HepG2 (cell line): Measurements from ENCODE around the gene TYW1. TPM values are rescaled to one million over a fixed set of nuclear protein-coding genes. Genes with fewer than 3 reads are reported as not detected.
"Not testable (repeated sequence)": the region's sequence is repeated elsewhere in the genome, so short reads cannot be mapped to it uniquely, and the experiment has no call there.

ENCODE experiments used
- ATAC-seq: fragments of 200-7000 bp; cut with Tn5 transposase; 3 replicates; pipeline ENCODE4 v1.9.1; 2020; ENCODE audit warnings: mild to moderate bottlenecking, moderate library complexity
- BruUV-seq: library from RNA; stranded (reverse); fragments of 400-500 nt; replicated peaks from 2 replicates; lab custom pipeline; 2021; lab: Mats Ljungman, UMichigan
- CTCF ChIA-PET: fragments of 300-600 bp; formaldehyde crosslinking; extraction: SDS; loops from one replicate; lab custom pipeline; 2021; ENCODE audit warnings: low total read pairs, inconsistent platforms, low intra/inter-chr PET ratio; lab: Yijun Ruan, JAX
- POLR2A ChIA-PET: fragments of 350-600 bp; sonication (Branson Sonifier 250); formaldehyde crosslinking; loops from one replicate; lab custom pipeline; 2020; ENCODE audit warnings: antibody characterized with exemption, inconsistent platforms; lab: Yijun Ruan, JAX
- DNase-seq: peaks from one replicate; pipeline ENCODE4 v3.0.0-alpha.2; 2015; ENCODE audit warnings: low spot score
- FAIRE-seq: peaks from 3 replicates; lab custom pipeline; 2011; peaks lifted over from hg19 to GRCh38; lab: Jason Lieb, UNC
- H2AFZ ChIP-seq: one replicate; pipeline ENCODE4 v1.6.1; 2011; ENCODE audit warnings: low read length, inconsistent platforms
- H3K27ac ChIP-seq: fragments of 300-600 bp; 3 replicates; pipeline ENCODE4 v1.8.0; 2011; ENCODE audit warnings: mixed run types, mild to moderate bottlenecking, mixed read lengths, low read length, inconsistent platforms; ENCODE audit not compliant: insufficient read depth; ENCODE audit errors: extremely low read length
- H3K27me3 ChIP-seq, 2 experiments: fragments of 200-600 bp in 1 of 2; 2 replicates in 1 of 2; 3 replicates in 1 of 2; pipeline versions ENCODE4 v1.6.0 to v1.8.0; 2011; ENCODE audit warnings: low read length in 2 of 2, mild to moderate bottlenecking in 2 of 2, moderate library complexity in 2 of 2, inconsistent platforms in 1 of 2; ENCODE audit not compliant: insufficient read depth in 2 of 2, control insufficient read depth in 1 of 2
- H3K36me3 ChIP-seq, 2 experiments: fragments of 200-600 bp in 1 of 2; replicated peaks in 1 of 2; 2 replicates in 1 of 2; 3 replicates in 1 of 2; pipeline versions ENCODE4 v1.5.1 to v1.8.0; 2011; ENCODE audit warnings: low read length in 2 of 2, inconsistent platforms in 1 of 2; ENCODE audit not compliant: insufficient read depth in 2 of 2, control insufficient read depth in 1 of 2
- H3K4me1 ChIP-seq: 2 replicates; pipeline ENCODE4 v1.5.1; 2012; ENCODE audit warnings: low read length, inconsistent platforms; ENCODE audit not compliant: insufficient read depth
- H3K4me2 ChIP-seq: 2 replicates; pipeline ENCODE4 v1.6.0; 2011; ENCODE audit warnings: low read depth, low read length, inconsistent platforms
- H3K4me3 ChIP-seq, 3 experiments: fragments of 200-600 bp in 1 of 3; sonication (generic), shearing (Covaris generic) in 1 of 3; replicated peaks in 1 of 3; 2 replicates each; pipeline ENCODE4 v1.5.1; 2011 to 2016; ENCODE audit warnings: low read length in 3 of 3, inconsistent platforms in 2 of 3, low read depth in 2 of 3, mild to moderate bottlenecking in 2 of 3, control low read depth in 1 of 3, mixed read lengths in 1 of 3; ENCODE audit not compliant: insufficient read depth in 1 of 3
- H3K79me2 ChIP-seq: one replicate; pipeline ENCODE4 v1.6.1; 2011; ENCODE audit warnings: low read length, inconsistent platforms; ENCODE audit not compliant: insufficient read depth
- H3K9ac ChIP-seq: 2 replicates; pipeline ENCODE4 v1.6.0; 2011; ENCODE audit warnings: mild to moderate bottlenecking, low read depth, low read length, inconsistent platforms; ENCODE audit not compliant: insufficient read depth
- H3K9me3 ChIP-seq: 2 replicates; pipeline ENCODE4 v1.5.1; 2012; ENCODE audit warnings: mild to moderate bottlenecking, low read length
- H4K20me1 ChIP-seq: 2 replicates; pipeline ENCODE4 v1.6.0; 2011; ENCODE audit warnings: inconsistent platforms, mild to moderate bottlenecking, low read length, moderate library complexity; ENCODE audit not compliant: insufficient read depth
- KMT2A ChIP-seq: sonication (generic); formaldehyde crosslinking; IDR thresholded peaks from 2 replicates; pipeline ENCODE4 v1.4.0; 2020; ENCODE audit warnings: missing genetic modification reagents
- NFE2L2 ChIP-seq: fragments of 150-350 bp; IDR thresholded peaks from 2 replicates; pipeline ENCODE4 v1.6.1; 2014; ENCODE audit warnings: low read length
- POLR2AphosphoS5 ChIP-seq: IDR thresholded peaks from 2 replicates; pipeline ENCODE4 v1.6.1; 2012; ENCODE audit warnings: low read depth, low read length
- RNF219 ChIP-seq: sonication (generic); formaldehyde crosslinking; IDR thresholded peaks from 2 replicates; pipeline ENCODE4 v1.5.0; 2020; ENCODE audit warnings: mild to moderate bottlenecking, missing genetic modification reagents
- ZNF251 ChIP-seq: sonication (generic); formaldehyde crosslinking; IDR thresholded peaks from 2 replicates; pipeline ENCODE4 v1.9.0; 2021; ENCODE audit warnings: mild to moderate bottlenecking, missing genetic modification reagents
- ZNF282 ChIP-seq: fragments of 450-650 bp; IDR thresholded peaks from 2 replicates; pipeline ENCODE4 v1.6.1; 2018; ENCODE audit not compliant: partially characterized antibody
- ZNF350 ChIP-seq: sonication (generic); formaldehyde crosslinking; IDR thresholded peaks from 2 replicates; pipeline ENCODE4 v1.4.0; 2020; ENCODE audit warnings: mild to moderate bottlenecking, low read depth, missing genetic modification reagents, borderline replicate concordance
- WGBS: methylation state at CpG from one replicate; pipeline ENCODE4 v1.1.6; 2017; ENCODE audit warnings: low lambda C conversion rate; 5-methylcytosine and 5-hydroxymethylcytosine counted together
- in situ Hi-C: cut with HindIII; loops from 2 replicates; pipeline ENCODE4 v1.10.0; 2017; ENCODE audit warnings: low pct_unique_long_range_greater_than_20kb; ENCODE audit not compliant: extremely low pct_ligation_motif_present
- intact Hi-C: fragments of 100-400 bp; cut with micrococcal nuclease; formaldehyde crosslinking; loops from one replicate; pipeline ENCODE4 v1.10.0; 2022; ENCODE audit not compliant: unreplicated experiment
- polyA plus RNA-seq, 8 experiments: library from polyadenylated mRNA; depleted of rRNA in 3 of 8; stranded (reverse) in 7 of 8; unstranded in 1 of 8; fragments of >200 nt; fragmentation: Illumina TruSeq in 4 of 8; extraction: Trizol in 4 of 8; gene quantifications; 2 replicates each; pipeline versions ENCODE4 v1.2.1 to v1.2.3, GENCODE V29; 2011 to 2016; ENCODE audit warnings: low read depth in 4 of 8, missing spikeins in 1 of 8, mixed read lengths in 1 of 8; ENCODE audit not compliant: insufficient read depth in 1 of 8
- total RNA-seq, 5 experiments: library from RNA; depleted of rRNA; stranded (reverse); fragments of >200 nt; fragmentation: Illumina TruSeq; extraction: Trizol; gene quantifications; 2 replicates each; pipeline ENCODE4 v1.2.3, GENCODE V29; 2016; ENCODE audit warnings: low read depth in 1 of 5

TYW1 gene
- total and polyA plus RNA-seq, 2 of the 13 experiments (the other 11 are each of a cell fraction or from before 2014, with no cell fraction given) = 8.6 to 17.6 TPM

- ATAC-seq (no peak), DNase-seq (no peak)
- H3K4me1 ChIP-seq = no peaks in the 10 kb centered on the region
- H3K4me3 ChIP-seq = no peak overlapping the region
- CTCF ChIA-PET = no interaction called here
- no peaks in the 10 kb centered on the region for H3K9me3 ChIP-seq
- no peaks in the 10 kb centered on the region for H4K20me1 ChIP-seq
- no peak overlapping the region for H3K27ac ChIP-seq
- no peak overlapping the region for H3K9ac ChIP-seq
- no peaks in the 10 kb centered on the region for H3K27me3 ChIP-seq
- no TSS peak for BruUV-seq
- H3K79me2 ChIP-seq = no peaks in the 10 kb centered on the region
- no peak for TF ChIP-seq POLR2AphosphoS5
- no peak for TF ChIP-seq ZNF251 (CRISPR knock-in tag)
- no peak for TF ChIP-seq KMT2A (CRISPR knock-in tag)
- TF ChIP-seq ZNF282 = no peak
- TF ChIP-seq RNF219 (CRISPR knock-in tag) = no peak
- no peak for TF ChIP-seq NFE2L2
- no peak for TF ChIP-seq ZNF350 (CRISPR knock-in tag)
- TF ChIP-seq, all 625 proteins: peak for 0
- no peak overlapping the region for H2AFZ ChIP-seq
- intact Hi-C loops (no loop called here), in situ Hi-C loops (no loop called here)
- FAIRE-seq = no peak
- POLR2A ChIA-PET = no interaction called here
- H3K36me3 ChIP-seq = peaks cover 12 to 27% of the 10 kb centered on the region in 2 experiments; a peak in 4 of 5 replicates
- no peak overlapping the region for H3K4me2 ChIP-seq
- WGBS = 100% methylated on average over 4 of the region's 4 CpGs
Observed at GRCh38 chr7:67008260-67008659, 11.6 kb downstream of the TYW1 start.

- H3K4me1 ChIP-seq, intact Hi-C loops, H3K9ac ChIP-seq, H3K27me3 ChIP-seq, FAIRE-seq, DNase-seq, H3K4me3 ChIP-seq, H3K4me2 ChIP-seq, H3K79me2 ChIP-seq, H3K27ac ChIP-seq, POLR2A ChIA-PET, CTCF ChIA-PET, in situ Hi-C loops, H4K20me1 ChIP-seq, ATAC-seq, H3K9me3 ChIP-seq, H2AFZ ChIP-seq, BruUV-seq: not testable (repeated sequence)
- H3K36me3 ChIP-seq = peaks cover 12 to 32% of the 10 kb centered on the region in 2 experiments; a peak in 4 of 5 replicates
- WGBS = 94% methylated on average over 3 of the region's 3 CpGs
Observed at GRCh38 chr7:67009677-67010076, 13.0 kb downstream of the TYW1 start.

- BruUV-seq, ATAC-seq, POLR2A ChIA-PET: not testable (repeated sequence)
Observed at GRCh38 chr7:67014076-67014622, 17.5 kb downstream of the TYW1 start.

More at GRCh38 chr7:67014076-67014622, 17.5 kb downstream of the TYW1 start:
- 94% methylated on average over 9 of the region's 9 CpGs for WGBS
- H3K27me3 ChIP-seq, intact Hi-C loops, H3K4me1 ChIP-seq, H3K79me2 ChIP-seq, FAIRE-seq, H3K9ac ChIP-seq, H4K20me1 ChIP-seq, DNase-seq, CTCF ChIA-PET, H3K9me3 ChIP-seq, H2AFZ ChIP-seq, H3K4me3 ChIP-seq, in situ Hi-C loops, H3K27ac ChIP-seq, H3K4me2 ChIP-seq: not testable (repeated sequence)
- H3K36me3 ChIP-seq = peaks cover 12 to 31% of the 10 kb centered on the region in 2 experiments
